Uterus (tissue), 4 donors: Measurements from ENCODE around the gene DCK. TPM values are rescaled to one million over a fixed set of nuclear protein-coding genes. Genes with fewer than 3 reads are reported as not detected.

Experiments
- DNase-seq, 2 donors: peaks; one replicate each; pipeline ENCODE4 v3.0.0-alpha.2; 2019 to 2020
- H3K27ac ChIP-seq, 2 donors: fragments of 200-600 bp; sonication (generic); 1 replicate in 1 of 2; 2 replicates in 1 of 2; pipeline ENCODE4 v1.5.1; 2016 to 2018
- H3K27me3 ChIP-seq, 2 donors: fragments of 200-600 bp; sonication (generic); one replicate each; pipeline ENCODE4 v1.5.1; 2018 to 2019; ENCODE audit warnings: control low read depth in 1 of 2
- H3K36me3 ChIP-seq, 2 donors: fragments of 200-600 bp; sonication (generic); one replicate each; pipeline ENCODE4 v1.5.1; 2019; ENCODE audit warnings: control low read depth in 1 of 2
- H3K4me1 ChIP-seq, 2 donors: fragments of 200-600 bp; sonication (generic); one replicate each; pipeline ENCODE4 v1.5.1; 2018 to 2019; ENCODE audit warnings: control low read depth in 1 of 2
- H3K4me3 ChIP-seq, 2 donors: fragments of 200-600 bp; sonication (generic); 1 replicate in 1 of 2; 2 replicates in 1 of 2; pipeline ENCODE4 v1.5.1; 2018 to 2019; ENCODE audit warnings: mild to moderate bottlenecking in 1 of 2
- H3K9me3 ChIP-seq, 2 donors: fragments of 200-600 bp; sonication (generic); one replicate each; pipeline ENCODE4 v1.5.1; 2019; ENCODE audit warnings: control low read depth in 1 of 2
- CTCF ChIP-seq, 4 experiments: fragments of 200-600 bp in 2 of 4; fragments of 450-650 bp in 2 of 4; sonication (generic) in 2 of 4; IDR thresholded peaks; one replicate each; pipeline ENCODE4 v1.5.1; 2016 to 2019; ENCODE audit warnings: antibody characterized with exemption in 4 of 4, mild to moderate bottlenecking in 2 of 4, moderate library complexity in 1 of 4
- POLR2A ChIP-seq, 2 donors: fragments of 450-650 bp; IDR thresholded peaks; one replicate each; pipeline ENCODE4 v1.6.1; 2016; ENCODE audit warnings: antibody characterized with exemption in 2 of 2, mild to moderate bottlenecking in 1 of 2, moderate library complexity in 1 of 2
- intact Hi-C: fragments of 100-400 bp; cut with DNase I; formaldehyde crosslinking; loops from one replicate; pipeline ENCODE4 v1.15.1; 2023; ENCODE audit warnings: low total_unique reads
- total RNA-seq, 4 donors: library from RNA; depleted of rRNA in 3 of 4; stranded (reverse); fragments of >200 nt in 3 of 4; gene quantifications; one replicate each; pipeline versions ENCODE4 v1.1.0 to v1.2.4, GENCODE V29; 2014 to 2023
- donor health status: DM: yes; HTN: yes; CAD: no.

DCK gene
- total RNA-seq, 4 donors from 2014 or later = 3.6 to 38.6 (median 8.1) TPM

DNA sequence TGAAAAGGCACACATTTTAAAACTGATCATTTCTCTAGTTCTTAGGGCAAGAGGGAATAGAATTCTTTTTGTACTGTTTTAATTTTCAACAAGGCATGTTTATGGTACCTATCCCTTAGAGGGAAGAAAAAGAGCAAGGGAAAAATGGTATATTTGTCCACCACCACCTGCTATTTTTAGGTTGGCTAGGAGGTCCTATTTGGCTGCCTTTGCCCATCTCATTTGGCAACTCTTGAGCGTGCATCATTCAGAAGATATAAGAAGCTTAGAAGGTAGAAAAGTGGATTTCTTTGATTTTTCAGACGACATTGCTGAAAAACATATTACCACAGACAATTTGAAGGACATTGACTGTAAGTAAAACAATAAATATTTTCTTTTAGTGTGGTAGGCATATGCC lies 69.0 kb downstream of the DCK start:
- TF ChIP-seq CTCF (IDR thresholded peaks at IDR 0.05) (no peak), POLR2A (IDR thresholded peaks at IDR 0.05) (no peak)
- no peaks in the 10 kb centered on the region for H3K36me3 ChIP-seq
- no peaks in the 10 kb centered on the region for H3K9me3 ChIP-seq
- intact Hi-C loops = no loop called here
- DNase-seq = no peak
- H3K4me1 ChIP-seq = no peaks in the 10 kb centered on the region
- H3K27me3 ChIP-seq = no peaks in the 10 kb centered on the region
- no peak overlapping the region for H3K27ac ChIP-seq
- no peak overlapping the region for H3K4me3 ChIP-seq

DNA sequence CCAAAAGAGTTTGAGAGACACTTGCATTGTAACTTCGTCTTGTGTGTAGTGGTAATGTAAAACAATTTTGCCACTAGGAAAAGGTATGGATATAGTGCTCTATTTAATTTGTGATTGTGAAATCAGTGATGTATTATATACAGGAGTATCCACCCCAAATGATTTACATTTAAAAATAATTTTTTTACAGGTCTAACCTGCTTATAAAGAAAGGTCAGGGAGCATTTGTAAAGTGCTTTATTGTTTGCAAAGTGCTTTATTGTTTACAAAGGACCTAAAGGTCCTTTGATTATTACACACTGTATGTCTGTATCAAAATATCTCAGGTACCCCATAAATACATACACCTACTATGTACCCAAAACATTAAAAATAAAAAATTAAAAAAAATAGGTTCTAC lies 70.3 kb downstream of the DCK start:
- Histone ChIP-seq H3K4me1 (no peaks in the 10 kb centered on the region), H3K36me3 (no peaks in the 10 kb centered on the region), H3K27me3 (no peaks in the 10 kb centered on the region), H3K4me3 (no peak overlapping the region), H3K27ac (no peak overlapping the region), H3K9me3 (no peaks in the 10 kb centered on the region)
- TF ChIP-seq POLR2A (IDR thresholded peaks at IDR 0.05) = no peak
- no peak for DNase-seq
- intact Hi-C loops = no loop called here

DNA sequence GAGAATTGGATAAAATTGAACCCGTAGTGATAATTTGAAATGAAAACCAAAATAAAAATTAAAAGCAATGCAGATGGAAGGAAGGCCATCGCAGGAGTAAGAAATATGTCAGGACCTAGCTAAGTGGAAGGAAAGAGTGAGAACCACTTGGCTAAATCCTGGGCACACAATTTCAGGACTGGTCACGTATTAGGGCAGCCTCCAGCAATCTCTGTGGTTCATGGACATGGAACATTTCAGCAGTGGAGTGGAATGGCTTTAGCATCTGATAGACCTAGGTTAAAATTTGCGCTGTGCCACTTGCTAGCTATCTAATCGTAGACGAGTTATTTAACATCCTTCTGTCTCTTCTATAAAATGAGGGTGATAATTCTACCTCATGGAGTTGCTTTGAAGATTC lies 71.1 kb downstream of the DCK start:
- no peaks in the 10 kb centered on the region for H3K36me3 ChIP-seq
- no peaks in the 10 kb centered on the region for H3K4me1 ChIP-seq
- H3K9me3 ChIP-seq = no peaks in the 10 kb centered on the region
- H3K4me3 ChIP-seq = no peak overlapping the region
- H3K27ac ChIP-seq = no peak overlapping the region
- TF ChIP-seq CTCF (IDR thresholded peaks at IDR 0.05) (no peak), POLR2A (IDR thresholded peaks at IDR 0.05) (no peak)
- no peak for DNase-seq
- H3K27me3 ChIP-seq = no peaks in the 10 kb centered on the region
- intact Hi-C loops = no loop called here

GRCh38 chr4:71065991-71066510 lies 72.6 kb downstream of the DCK start:
- Histone ChIP-seq H3K36me3 (no peaks in the 10 kb centered on the region), H3K4me1 (no peaks in the 10 kb centered on the region), H3K27ac (no peak overlapping the region), H3K4me3 (no peak overlapping the region), H3K9me3 (no peaks in the 10 kb centered on the region), H3K27me3 (no peaks in the 10 kb centered on the region)
- intact Hi-C loops = no loop called here
- TF ChIP-seq CTCF (IDR thresholded peaks at IDR 0.05) (no peak), POLR2A (IDR thresholded peaks at IDR 0.05) (no peak)
- no peak for DNase-seq

DNA sequence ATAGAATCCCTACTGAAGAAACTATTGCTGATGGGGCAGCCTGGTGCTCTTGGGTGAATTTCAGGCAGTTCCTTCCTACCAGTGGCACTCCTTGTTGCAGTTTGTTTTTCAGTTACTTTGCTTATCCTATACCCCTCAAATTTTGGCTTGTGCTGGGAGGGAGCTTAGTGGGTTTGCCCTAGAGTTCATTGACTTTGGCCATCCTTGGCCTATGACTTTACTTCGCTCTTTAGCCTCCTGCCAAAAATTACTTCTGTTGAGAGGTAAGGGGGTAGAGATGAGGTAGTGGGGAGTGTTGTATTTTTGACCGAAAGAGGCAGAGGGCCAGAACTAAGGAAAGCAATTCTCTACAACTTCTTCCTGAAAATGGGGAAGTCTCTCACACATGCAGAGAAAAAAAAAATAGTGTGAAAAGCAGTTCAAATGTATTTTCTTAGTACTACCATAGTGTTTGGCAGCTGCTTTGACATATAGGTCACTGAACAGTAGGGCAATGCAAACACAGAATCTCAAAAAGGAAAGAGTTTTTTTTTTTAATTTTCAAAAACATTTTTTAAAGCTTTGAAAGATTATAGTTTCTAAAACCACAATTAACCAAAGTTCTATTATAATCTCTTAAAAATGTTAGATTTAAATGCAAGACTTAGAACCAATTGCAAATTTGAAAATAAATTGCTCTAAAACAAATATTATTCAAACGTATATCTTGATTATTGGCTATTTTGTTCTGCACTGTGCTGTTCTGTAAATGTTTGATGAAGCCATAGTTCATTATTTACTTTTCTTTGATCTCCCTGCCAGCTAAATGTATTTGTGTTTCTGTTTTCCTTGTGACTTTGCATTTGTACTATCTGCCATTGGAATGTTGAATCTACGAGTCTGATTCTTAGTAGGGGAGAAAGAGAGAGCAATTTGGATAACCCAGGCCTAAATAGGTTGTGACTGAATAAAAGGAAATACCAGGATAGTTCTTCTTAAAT lies 73.6 kb downstream of the DCK start:
- no peaks in the 10 kb centered on the region for H3K4me1 ChIP-seq
- no peak for TF ChIP-seq CTCF (IDR thresholded peaks at IDR 0.05)
- TF ChIP-seq POLR2A (IDR thresholded peaks at IDR 0.05) = no peak
- intact Hi-C loops = no loop called here
- H3K4me3 ChIP-seq = no peak overlapping the region
- H3K27me3 ChIP-seq = no peaks in the 10 kb centered on the region
- no peak for DNase-seq
- no peak overlapping the region for H3K27ac ChIP-seq
- H3K9me3 ChIP-seq = no peaks in the 10 kb centered on the region
- no peaks in the 10 kb centered on the region for H3K36me3 ChIP-seq
